NOMO-1 treated with DMSO at 0.1 percent for 48 hours (cell line): ENCODE measurements around the gene CYB561D1.
"Not testable (repeated sequence)": the region's sequence is repeated elsewhere in the genome, so short reads cannot be mapped to it uniquely, and the experiment has no call there.

Experiments used
- DNase-seq: peaks from one replicate; lab custom pipeline; 2025; ENCODE audit not compliant: unreplicated experiment; lab: John Stamatoyannopoulos, UW

Gene CYB561D1

GRCh38 chr1:109493805-109494539 is at the start of gene CYB561D1:
Gene CYB561D1 (plus strand): TSS chr1:109494094. CDS start chr1:109494140, 46 bp downstream.
- DNase-seq = peak; percentile 78

- no peak for DNase-seq
Measured at GRCh38 chr1:109444346-109444745, 49.5 kb upstream of the CYB561D1 start.

- not testable (repeated sequence) for DNase-seq
Measured at GRCh38 chr1:109445949-109446695, 47.8 kb upstream of the CYB561D1 start.

- no peak for DNase-seq
Measured at GRCh38 chr1:109447524-109447923, 46.4 kb upstream of the CYB561D1 start.

GRCh38 chr1:109454497-109455133 is 39.3 kb upstream of the CYB561D1 start:
- DNase-seq = no peak

GRCh38 chr1:109457819-109458218 is 36.1 kb upstream of the CYB561D1 start:
- no peak for DNase-seq

- DNase-seq = no peak
Measured at GRCh38 chr1:109466125-109466451, 27.8 kb upstream of the CYB561D1 start.

GRCh38 chr1:109466452-109467300 is 27.2 kb upstream of the CYB561D1 start, which contains the start of gene SYPL2:
Gene SYPL2 (plus strand): TSS chr1:109466546. CDS start chr1:109466844, 298 bp downstream.
- no peak for DNase-seq

- DNase-seq = no peak
Measured at GRCh38 chr1:109467301-109467777, 26.6 kb upstream of the CYB561D1 start.

GRCh38 chr1:109468061-109468460 is 25.8 kb upstream of the CYB561D1 start:
- DNase-seq = no peak

- DNase-seq = no peak
Measured at GRCh38 chr1:109468903-109469302, 25.0 kb upstream of the CYB561D1 start.

- no peak for DNase-seq
Measured at GRCh38 chr1:109470245-109470644, 23.6 kb upstream of the CYB561D1 start.

GRCh38 chr1:109472779-109473178 is 21.1 kb upstream of the CYB561D1 start:
- DNase-seq = no peak

GRCh38 chr1:109473284-109474057 is 20.4 kb upstream of the CYB561D1 start:
- not testable (repeated sequence) for DNase-seq

- no peak for DNase-seq
Measured at GRCh38 chr1:109474697-109475096, 19.2 kb upstream of the CYB561D1 start.

- no peak for DNase-seq
Measured at GRCh38 chr1:109475261-109475660, 18.6 kb upstream of the CYB561D1 start.

- DNase-seq = no peak
Measured at GRCh38 chr1:109476825-109477224, 17.1 kb upstream of the CYB561D1 start.

GRCh38 chr1:109477821-109478220 is 16.1 kb upstream of the CYB561D1 start:
- DNase-seq = no peak

GRCh38 chr1:109478806-109479205 is 15.1 kb upstream of the CYB561D1 start:
- no peak for DNase-seq

GRCh38 chr1:109479311-109479710 is 14.6 kb upstream of the CYB561D1 start:
- no peak for DNase-seq
